ENCODE results near the gene ACADL.

ACADL gene

GRCh38 chr2:210207929-210208328, 17.3 kb downstream of the ACADL start:
- no peak overlapping the region for H3K27ac ChIP-seq (ENCODE audit: low read length)
- H3K9ac ChIP-seq (ENCODE audit: low read length): no peak overlapping the region
- TF ChIP-seq CTCF (IDR thresholded peaks at IDR 0.05; ENCODE audit: low read depth, low read length) (no peak), EZH2phosphoT487 (IDR thresholded peaks at IDR 0.05; ENCODE audit: low read depth) (no peak)
- no peaks in the 10 kb centered on the region for H4K20me1 ChIP-seq (ENCODE audit: insufficient read depth, low read length)
- H2AFZ ChIP-seq (ENCODE audit: low read depth, low read length): no peak overlapping the region
- no peaks in the 10 kb centered on the region for H3K4me1 ChIP-seq (ENCODE audit: low read length)
- H3K4me2 ChIP-seq (ENCODE audit: low read length): no peak overlapping the region
- H3K4me3 ChIP-seq (ENCODE audit: low read length): no peak overlapping the region
- H3K36me3 ChIP-seq (replicated peaks; ENCODE audit: low read depth, low read length): no peaks in the 10 kb centered on the region
- H3K79me2 ChIP-seq (ENCODE audit: low read length): no peaks in the 10 kb centered on the region
- H3K27me3 ChIP-seq (ENCODE audit: low read depth, low read length): no peaks in the 10 kb centered on the region
- H3K9me3 ChIP-seq (ENCODE audit: insufficient read depth, low read length): no peaks in the 10 kb centered on the region

GRCh38 chr2:210203558-210203957, 21.7 kb downstream of the ACADL start:
- H3K4me2 ChIP-seq (ENCODE audit: low read length): no peak overlapping the region
- no peaks in the 10 kb centered on the region for H3K79me2 ChIP-seq (ENCODE audit: low read length)
- H3K36me3 ChIP-seq (replicated peaks; ENCODE audit: low read depth, low read length): no peaks in the 10 kb centered on the region
- TF ChIP-seq EZH2phosphoT487 (IDR thresholded peaks at IDR 0.05; ENCODE audit: low read depth): no peak
- TF ChIP-seq CTCF (IDR thresholded peaks at IDR 0.05; ENCODE audit: low read depth, low read length): no peak
- H4K20me1 ChIP-seq (ENCODE audit: insufficient read depth, low read length): no peaks in the 10 kb centered on the region
- no peaks in the 10 kb centered on the region for H3K9me3 ChIP-seq (ENCODE audit: insufficient read depth, low read length)
- H2AFZ ChIP-seq (ENCODE audit: low read depth, low read length): no peak overlapping the region
- H3K4me3 ChIP-seq (ENCODE audit: low read length): no peak overlapping the region
- no peaks in the 10 kb centered on the region for H3K27me3 ChIP-seq (ENCODE audit: low read depth, low read length)
- H3K9ac ChIP-seq (ENCODE audit: low read length): no peak overlapping the region
- peaks cover 4% of the 10 kb centered on the region; the same call in 1 of the 2 replicates for H3K4me1 ChIP-seq (ENCODE audit: low read length)
- H3K27ac ChIP-seq (ENCODE audit: low read length): no peak overlapping the region

- Histone ChIP-seq H3K36me3 (replicated peaks; ENCODE audit: low read depth, low read length) (no peaks in the 10 kb centered on the region), H3K27ac (ENCODE audit: low read length) (no peak overlapping the region), H3K4me3 (ENCODE audit: low read length) (no peak overlapping the region), H3K79me2 (ENCODE audit: low read length) (no peaks in the 10 kb centered on the region), H3K9me3 (ENCODE audit: insufficient read depth, low read length) (no peaks in the 10 kb centered on the region), H4K20me1 (ENCODE audit: insufficient read depth, low read length) (no peaks in the 10 kb centered on the region), H3K9ac (ENCODE audit: low read length) (no peak overlapping the region), H3K4me2 (ENCODE audit: low read length) (no peak overlapping the region), H2AFZ (ENCODE audit: low read depth, low read length) (no peak overlapping the region), H3K4me1 (ENCODE audit: low read length) (peaks cover 4% of the 10 kb centered on the region; the same call in 1 of the 2 replicates), H3K27me3 (ENCODE audit: low read depth, low read length) (no peaks in the 10 kb centered on the region)
- TF ChIP-seq EZH2phosphoT487 (IDR thresholded peaks at IDR 0.05; ENCODE audit: low read depth): no peak
- no peak for TF ChIP-seq CTCF (IDR thresholded peaks at IDR 0.05; ENCODE audit: low read depth, low read length)
Observed at GRCh38 chr2:210203147-210203546, 22.1 kb downstream of the ACADL start.

GRCh38 chr2:210199854-210200253, 25.4 kb downstream of the ACADL start:
- H3K4me3 ChIP-seq (ENCODE audit: low read length): no peak overlapping the region
- no peak for TF ChIP-seq CTCF (IDR thresholded peaks at IDR 0.05; ENCODE audit: low read depth, low read length)
- TF ChIP-seq EZH2phosphoT487 (IDR thresholded peaks at IDR 0.05; ENCODE audit: low read depth): no peak

More at GRCh38 chr2:210199854-210200253, 25.4 kb downstream of the ACADL start:
- Histone ChIP-seq H4K20me1 (ENCODE audit: insufficient read depth, low read length) (no peaks in the 10 kb centered on the region), H3K4me2 (ENCODE audit: low read length) (no peak overlapping the region), H3K36me3 (replicated peaks; ENCODE audit: low read depth, low read length) (no peaks in the 10 kb centered on the region), H3K9ac (ENCODE audit: low read length) (no peak overlapping the region), H3K79me2 (ENCODE audit: low read length) (no peaks in the 10 kb centered on the region), H2AFZ (ENCODE audit: low read depth, low read length) (no peak overlapping the region), H3K27ac (ENCODE audit: low read length) (no peak overlapping the region), H3K27me3 (ENCODE audit: low read depth, low read length) (no peaks in the 10 kb centered on the region), H3K9me3 (ENCODE audit: insufficient read depth, low read length) (no peaks in the 10 kb centered on the region), H3K4me1 (ENCODE audit: low read length) (peaks cover 7% of the 10 kb centered on the region; the same call in 1 of the 2 replicates)

Measured in OCI-LY3 (cell line).